K562 treated with DMSO at 1 percent for 4 hours (cell line): ENCODE results near the gene RNF146. TPM values are rescaled to one million over a fixed set of nuclear protein-coding genes. Genes with fewer than 3 reads are reported as not detected.

Source experiments
- total RNA-seq: library from RNA; unstranded; fragments of 300-600 nt; gene quantifications from 2 replicates; pipeline ENCODE4 v1.2.3, GENCODE V29; 2022; ENCODE audit not compliant: insufficient read depth

Gene RNF146
- 18.2 and 19.0 TPM in 2 replicates for total RNA-seq

GRCh38 chr6:127266178-127266891, at the start of gene RNF146:
TSS of gene RNF146 (plus strand) at chr6:127266864. CDS start at chr6:127280339, 13,475 bp downstream.

Other genes starting within 250 kb of the RNF146 start
- not detected in 2 replicates for gene RSPO3, start 148.2 kb upstream of the RNF146 start, total RNA-seq
- gene ECHDC1, start 76.7 kb downstream of the RNF146 start, total RNA-seq, result 24.5 and 31.6 TPM in 2 replicates
- gene KIAA0408, start 192.5 kb downstream of the RNF146 start, total RNA-seq, result not detected in 2 replicates